GM19372 (cell line): ENCODE results near the gene TREML4.
"Not testable (repeated sequence)": the region's sequence is repeated elsewhere in the genome, so short reads cannot be mapped to it uniquely, and the experiment has no call there.

ENCODE experiments used
- ATAC-seq: cut with Tn5 transposase; IDR thresholded peaks from one replicate; pipeline ENCODE4 v1.9.1; 2021; ENCODE audit warnings: mild to moderate bottlenecking, low read depth, moderate library complexity; ENCODE audit not compliant: unreplicated experiment

TREML4 gene

DNA sequence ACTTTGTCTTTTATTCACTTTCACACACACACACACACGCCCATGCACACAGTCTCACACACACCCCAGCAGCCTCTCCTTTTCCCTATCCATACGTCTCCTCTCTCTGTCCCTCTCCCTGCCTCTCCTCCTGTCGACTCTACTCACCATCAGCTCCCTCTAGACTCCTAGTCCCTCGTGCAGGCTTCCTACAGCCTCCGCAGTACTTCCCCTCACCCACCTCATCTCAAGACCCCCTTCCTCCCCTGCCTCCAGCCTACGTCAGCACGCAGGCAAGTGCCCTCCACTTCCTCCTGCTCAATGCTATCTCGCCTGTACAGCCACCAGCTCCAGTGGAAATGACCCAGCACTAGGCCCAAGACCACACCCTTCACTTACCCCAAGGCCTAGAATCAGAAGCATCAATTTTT lies 26.4 kb upstream of the TREML4 start:
- ATAC-seq, result no peak

DNA sequence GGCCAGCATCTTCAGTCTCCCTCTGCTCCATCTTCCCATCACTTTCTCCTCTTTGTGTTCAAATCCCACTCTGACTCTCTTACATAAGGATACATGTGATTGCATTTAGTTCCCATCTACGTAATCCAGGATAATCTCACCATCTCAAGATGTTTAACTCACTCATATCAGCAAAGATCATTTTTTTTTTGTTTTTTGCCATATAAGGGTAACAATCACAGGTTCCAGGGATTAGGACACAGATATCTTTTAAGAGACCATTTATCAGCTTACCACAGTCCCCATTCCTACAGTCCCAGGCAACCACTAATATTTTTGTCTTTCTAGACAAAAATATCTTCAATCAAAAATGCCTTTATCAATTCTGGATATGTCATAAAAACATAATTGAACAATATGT lies 24.0 kb upstream of the TREML4 start:
- ATAC-seq, result no peak

DNA sequence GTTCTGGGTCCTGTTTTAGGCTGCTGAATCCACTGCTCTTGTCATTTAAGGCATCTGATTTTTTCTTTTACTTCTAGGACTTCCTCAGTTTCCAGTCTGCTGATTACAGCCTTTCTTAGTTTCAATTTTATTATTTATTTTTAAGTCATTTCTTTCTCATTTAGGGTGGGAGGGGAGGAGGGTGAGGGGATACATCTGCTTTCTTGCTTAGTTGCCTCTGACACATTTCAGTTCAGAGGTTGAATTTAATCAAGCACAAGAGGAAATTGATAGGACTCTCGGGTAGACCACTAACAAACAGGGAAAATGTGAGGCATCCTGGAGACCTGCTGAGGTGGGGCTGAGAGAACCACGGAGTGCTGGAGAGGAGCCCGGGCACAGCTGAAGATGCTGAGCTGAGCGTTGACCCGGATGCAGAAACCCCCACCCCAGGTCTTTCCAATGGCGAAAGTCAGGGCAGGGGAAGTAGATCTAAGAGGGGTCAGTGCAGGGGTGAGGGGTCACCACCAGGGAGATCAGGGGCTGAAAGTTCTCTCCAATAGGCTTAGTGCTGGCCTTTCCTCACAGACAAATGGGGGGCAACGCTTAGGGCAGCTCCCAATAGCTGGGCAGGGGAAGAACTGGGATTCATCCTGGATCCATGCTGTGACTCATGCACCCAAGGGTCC lies 19.6 kb upstream of the TREML4 start:
- ATAC-seq, result no peak

DNA sequence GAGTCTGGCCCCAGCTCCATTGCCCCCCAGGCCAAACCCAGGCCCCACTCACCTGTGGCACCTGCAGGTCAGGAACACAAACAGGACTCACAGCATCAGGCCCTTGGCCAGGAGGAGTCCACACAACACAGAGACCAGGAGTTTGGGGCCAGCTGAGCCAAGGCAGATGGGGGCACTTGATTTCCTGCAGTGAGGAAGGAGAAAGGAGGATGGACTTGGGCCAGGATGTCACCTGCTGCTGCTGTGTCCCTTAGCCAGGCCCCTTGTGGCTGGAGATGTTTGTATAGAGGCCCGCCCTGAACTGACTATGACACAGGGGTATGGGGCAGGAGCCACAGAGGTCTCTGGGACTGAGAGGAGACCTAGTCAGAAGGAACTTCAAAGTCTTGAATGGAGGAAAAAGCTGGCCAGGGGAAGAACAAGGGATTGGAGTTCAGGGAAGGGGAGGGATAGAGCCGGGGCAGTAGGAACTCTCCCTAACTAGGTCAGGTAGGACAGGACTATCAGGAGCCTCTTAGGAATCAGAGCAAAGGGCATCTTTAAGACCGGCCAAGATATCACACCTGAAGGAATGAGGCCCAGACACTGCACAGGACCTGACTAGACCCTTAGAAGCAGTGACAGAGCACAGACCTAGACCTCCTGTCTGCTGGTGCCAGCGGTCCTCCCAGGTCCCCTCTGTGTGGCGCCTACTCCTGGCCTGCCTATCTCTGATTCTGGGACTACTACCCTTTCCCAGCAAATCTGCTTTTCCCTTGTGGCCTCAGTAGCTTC lies 18.4 kb upstream of the TREML4 start:
- ATAC-seq, result no peak

DNA sequence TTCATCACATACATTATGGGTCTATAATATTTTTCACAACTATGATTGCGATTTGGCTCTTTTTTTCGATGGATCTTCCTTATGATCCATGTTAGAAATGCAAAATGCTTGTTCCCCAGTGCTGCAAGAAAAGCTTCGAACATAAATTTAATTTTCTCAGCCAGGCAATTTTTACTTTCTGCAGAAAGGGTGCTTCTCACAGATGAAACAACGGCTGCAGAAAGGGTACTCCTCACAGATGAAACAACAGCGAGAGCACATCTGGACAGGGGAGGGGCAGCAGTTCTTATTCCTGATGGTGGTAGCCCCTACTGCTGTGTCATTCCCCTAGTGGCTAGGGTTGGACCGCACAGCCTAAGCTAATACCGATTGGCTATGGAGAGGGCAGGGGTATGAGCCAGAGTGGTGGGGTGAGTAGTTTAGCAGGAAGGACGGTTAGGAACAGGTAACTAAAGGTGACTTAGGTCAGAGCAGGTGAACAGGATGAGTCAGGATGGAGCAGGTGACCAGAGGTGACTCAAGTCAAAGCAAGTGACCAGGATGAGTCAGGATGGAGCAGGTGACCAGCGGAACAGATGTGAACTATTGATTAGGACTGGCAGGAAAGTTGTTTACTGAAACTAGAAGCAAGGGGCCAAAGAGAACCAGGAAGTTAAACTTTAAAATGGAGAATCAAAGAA lies 13.4 kb upstream of the TREML4 start:
- no peak for ATAC-seq

GRCh38 chr6:41215777-41216176 lies 12.4 kb upstream of the TREML4 start:
- no peak for ATAC-seq

DNA sequence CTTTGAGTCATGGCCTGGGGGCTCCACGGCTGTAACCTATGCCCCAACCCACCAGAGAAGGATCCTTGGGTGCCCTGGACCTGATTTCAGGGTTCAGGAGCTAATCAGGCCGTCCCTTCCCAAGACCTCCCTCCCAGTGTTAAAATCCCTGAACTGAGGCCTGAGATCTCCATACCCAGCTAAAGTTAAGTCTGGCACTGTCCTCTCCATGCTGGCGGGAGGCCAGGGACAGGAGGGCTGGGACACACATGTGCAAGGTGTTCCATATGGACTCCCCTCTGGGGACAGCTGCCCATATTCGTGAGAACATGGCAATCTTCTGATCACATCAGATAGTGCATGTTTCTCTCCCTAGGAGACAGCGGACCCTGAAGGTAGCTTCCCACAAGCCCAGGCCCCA lies 11.5 kb upstream of the TREML4 start:
- ATAC-seq, result no peak

GRCh38 chr6:41222045-41222444 lies 6.1 kb upstream of the TREML4 start:
- ATAC-seq, result no peak

GRCh38 chr6:41222513-41222912 lies 5.6 kb upstream of the TREML4 start:
- ATAC-seq, result no peak

GRCh38 chr6:41224800-41225199 lies 3.3 kb upstream of the TREML4 start:
- ATAC-seq, result no peak

GRCh38 chr6:41226752-41227151 lies 1.4 kb upstream of the TREML4 start:
- ATAC-seq, result no peak

DNA sequence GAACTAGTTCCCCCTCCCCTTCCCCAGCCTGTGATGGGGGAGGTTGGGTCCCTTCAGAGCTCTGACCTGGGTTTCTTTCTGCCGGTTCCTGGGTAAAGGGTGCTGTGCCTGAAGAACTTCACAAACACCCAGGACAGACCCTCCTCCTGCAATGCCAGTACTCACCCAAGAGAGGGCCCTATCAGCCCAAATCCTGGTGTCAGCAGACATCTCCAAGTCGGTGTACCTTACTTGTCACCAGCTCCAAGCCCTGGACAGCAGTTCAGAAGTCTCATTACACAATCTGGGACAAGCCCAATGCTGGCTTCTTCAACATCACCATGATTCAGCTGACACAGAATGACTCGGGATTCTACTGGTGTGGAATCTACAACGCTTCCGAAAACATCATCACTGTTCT lies 467 bp downstream of the TREML4 start:
- no peak for ATAC-seq

GRCh38 chr6:41229721-41230120 lies 1.6 kb downstream of the TREML4 start:
- ATAC-seq, result no peak

DNA sequence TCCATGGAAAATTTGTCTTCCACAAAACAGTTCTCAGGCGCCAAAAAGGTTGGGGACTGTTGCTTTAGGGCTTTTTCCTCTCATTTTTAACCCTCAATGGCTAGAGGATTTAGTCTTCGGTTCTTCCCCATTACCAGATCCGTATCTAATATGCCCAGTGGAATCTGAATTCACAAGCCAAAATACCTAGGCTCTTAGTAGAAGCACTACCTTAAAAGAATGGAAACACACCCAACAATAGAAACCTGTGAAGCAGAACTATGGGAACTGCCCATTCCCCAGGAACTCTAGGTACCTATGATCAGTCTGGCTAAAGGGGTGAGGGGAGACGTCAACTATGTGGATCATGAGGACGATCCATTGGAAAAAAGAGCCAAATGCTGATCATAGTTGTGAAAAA lies 3.1 kb downstream of the TREML4 start:
- no peak for ATAC-seq

DNA sequence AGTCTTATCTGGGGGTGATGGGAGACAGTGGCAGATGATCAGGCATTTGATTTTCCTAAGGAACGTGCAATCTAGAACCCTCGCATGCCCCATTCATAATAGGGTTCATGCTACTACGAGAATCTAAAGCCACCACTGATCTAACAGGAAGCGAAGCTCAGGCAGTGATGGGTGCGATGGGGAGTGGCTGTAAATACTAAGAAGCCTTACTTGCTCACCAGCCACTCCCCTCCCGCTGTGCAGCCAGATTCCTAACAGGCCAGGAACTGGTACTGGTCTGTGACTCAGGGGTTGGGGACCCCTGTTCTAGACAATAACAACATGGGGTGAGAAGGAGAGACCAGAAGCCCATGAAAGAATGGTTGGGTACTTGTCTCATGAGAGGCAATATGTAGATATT lies 4.5 kb downstream of the TREML4 start:
- ATAC-seq, result no peak

DNA sequence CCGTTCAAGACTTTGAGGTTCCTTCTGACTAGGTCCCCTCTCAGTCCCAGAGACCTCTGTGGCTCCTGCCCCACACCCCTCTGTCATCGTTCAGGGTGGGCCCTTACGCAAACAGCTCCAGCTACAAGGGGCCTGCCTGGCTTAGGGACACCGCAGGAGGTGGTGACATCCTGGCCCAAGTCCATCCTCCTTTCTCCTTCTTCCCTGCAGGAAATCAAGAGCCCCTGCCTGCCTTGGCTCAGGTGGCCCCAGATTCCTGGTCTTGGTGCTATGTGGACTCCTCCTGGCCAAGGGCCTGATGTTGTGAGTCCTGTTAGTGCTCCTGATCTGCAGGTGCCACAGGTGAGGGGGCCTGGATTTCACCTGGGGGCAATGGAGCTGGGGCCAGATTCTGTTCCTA lies 8.1 kb downstream of the TREML4 start:
- ATAC-seq, result no peak

DNA sequence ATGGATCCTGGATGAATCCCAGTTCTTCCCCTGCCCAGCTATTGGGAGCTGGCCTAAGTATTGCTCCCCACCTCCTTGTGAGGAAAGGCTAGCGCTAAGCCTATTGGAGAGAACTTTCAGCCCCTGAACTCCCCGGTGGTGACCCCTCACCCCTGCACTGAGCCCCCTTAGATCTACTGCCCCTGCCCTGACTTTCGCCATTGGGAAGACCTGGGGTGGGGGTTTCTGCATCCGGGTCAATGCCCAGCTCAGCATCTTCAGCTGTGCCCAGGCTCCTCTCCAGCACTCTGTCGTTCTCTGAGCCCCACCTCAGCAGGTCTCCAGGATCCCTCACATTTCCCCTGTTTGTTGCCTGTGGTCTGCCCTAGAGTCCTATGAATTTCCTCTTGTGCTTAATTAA lies 9.0 kb downstream of the TREML4 start:
- ATAC-seq, result no peak

- no peak for ATAC-seq
Observed at GRCh38 chr6:41239467-41240159, 11.5 kb downstream of the TREML4 start.

GRCh38 chr6:41246529-41246928 lies 18.4 kb downstream of the TREML4 start:
- ATAC-seq, result not testable (repeated sequence)

DNA sequence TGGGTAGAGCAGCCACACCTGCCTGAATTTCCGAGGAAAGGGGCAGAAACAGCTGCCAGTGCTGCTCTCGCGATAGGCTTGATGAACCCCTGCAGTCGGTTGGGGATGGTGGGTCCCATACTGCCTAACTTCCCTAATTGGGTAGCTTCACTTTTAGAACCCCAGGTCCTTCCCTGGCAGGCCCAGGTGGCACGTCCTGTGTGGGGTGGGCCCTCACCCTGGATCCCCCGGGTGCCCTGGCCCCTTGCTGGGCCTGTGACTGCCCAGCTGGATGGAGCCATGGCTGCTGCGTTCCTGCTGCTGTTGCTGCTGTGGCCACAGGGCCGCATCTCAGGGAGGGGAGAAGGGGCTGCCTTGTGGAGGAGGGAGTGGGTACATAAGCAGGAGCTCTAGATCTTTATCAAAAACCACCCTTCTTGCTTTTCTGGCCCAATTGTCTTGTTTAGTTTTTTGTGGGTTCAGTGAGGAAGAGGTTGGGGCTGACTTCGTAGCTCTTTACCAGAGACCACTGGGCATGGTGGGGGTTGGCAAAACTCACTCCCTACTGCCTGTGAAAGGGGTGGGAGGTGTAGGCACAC lies 19.2 kb downstream of the TREML4 start:
- ATAC-seq, result no peak
